Myocyte (in vitro differentiated cells): Measurements from ENCODE around the gene PCBP3. TPM values are rescaled to one million over a fixed set of nuclear protein-coding genes. Genes with fewer than 3 reads are reported as not detected.
"Not testable (repeated sequence)": the region's sequence is repeated elsewhere in the genome, so short reads cannot be mapped to it uniquely, and the experiment has no call there.

Experiments
- DNase-seq: peaks from one replicate; pipeline ENCODE4 v3.0.0-alpha.2; 2012; ENCODE audit warnings: low read depth
- total RNA-seq: library from RNA; depleted of rRNA; stranded (reverse); fragments of >200 nt; gene quantifications from 2 replicates; pipeline ENCODE4 v1.2.3, GENCODE V29; 2014

The PCBP3 gene
- total RNA-seq, 1 donor from 2014 or later = 1.5 TPM

- DNase-seq = no peak
Observed at GRCh38 chr21:45613396-45613795, 30.1 kb upstream of the PCBP3 start.

GRCh38 chr21:45613881-45614280 lies 29.6 kb upstream of the PCBP3 start:
- DNase-seq = no peak

GRCh38 chr21:45615145-45615711 lies 28.3 kb upstream of the PCBP3 start:
- DNase-seq = peak; percentile 40

- DNase-seq = no peak
Observed at GRCh38 chr21:45617021-45617921, 26.3 kb upstream of the PCBP3 start.

GRCh38 chr21:45618287-45618686 lies 25.2 kb upstream of the PCBP3 start:
- peak; percentile 45 for DNase-seq

- DNase-seq = no peak
Observed at GRCh38 chr21:45618846-45619485, 24.6 kb upstream of the PCBP3 start.

GRCh38 chr21:45620201-45620923 lies 23.2 kb upstream of the PCBP3 start:
- no peak for DNase-seq

- not testable (repeated sequence) for DNase-seq
Observed at GRCh38 chr21:45621435-45622331, 21.8 kb upstream of the PCBP3 start.

GRCh38 chr21:45622416-45623097 lies 21.0 kb upstream of the PCBP3 start:
- DNase-seq = no peak

- DNase-seq = no peak
Observed at GRCh38 chr21:45623436-45623835, 20.1 kb upstream of the PCBP3 start.

GRCh38 chr21:45626127-45626526 lies 17.4 kb upstream of the PCBP3 start:
- not testable (repeated sequence) for DNase-seq

- no peak for DNase-seq
Observed at GRCh38 chr21:45629046-45629981, 14.2 kb upstream of the PCBP3 start.

GRCh38 chr21:45630066-45630694 lies 13.3 kb upstream of the PCBP3 start:
- no peak for DNase-seq

GRCh38 chr21:45630876-45631275 lies 12.6 kb upstream of the PCBP3 start:
- no peak for DNase-seq

GRCh38 chr21:45631540-45631939 lies 12.0 kb upstream of the PCBP3 start:
- no peak for DNase-seq

- DNase-seq = no peak
Observed at GRCh38 chr21:45632160-45632559, 11.4 kb upstream of the PCBP3 start.

- DNase-seq = no peak
Observed at GRCh38 chr21:45632637-45633251, 10.8 kb upstream of the PCBP3 start.
